Forelimb muscle (tissue), 1 donor: ENCODE data around the gene KCNB1. TPM values are rescaled to one million over a fixed set of nuclear protein-coding genes. Genes with fewer than 3 reads are reported as not detected.
A peak's percentile ranks its signal among the peaks of the same experiment; 100 is the strongest.

ENCODE experiments used
- DNase-seq: peaks from one replicate; pipeline ENCODE4 v3.0.0-alpha.2; 2013; ENCODE audit warnings: low read depth
- polyA plus RNA-seq: library from polyadenylated mRNA; unstranded; fragments of 120-200 nt; gene quantifications from one replicate; pipeline ENCODE4 v1.2.1, GENCODE V29; 2013; ENCODE audit not compliant: insufficient read length

KCNB1 gene
- polyA plus RNA-seq, 1 donor, result 7.1 TPM

DNA sequence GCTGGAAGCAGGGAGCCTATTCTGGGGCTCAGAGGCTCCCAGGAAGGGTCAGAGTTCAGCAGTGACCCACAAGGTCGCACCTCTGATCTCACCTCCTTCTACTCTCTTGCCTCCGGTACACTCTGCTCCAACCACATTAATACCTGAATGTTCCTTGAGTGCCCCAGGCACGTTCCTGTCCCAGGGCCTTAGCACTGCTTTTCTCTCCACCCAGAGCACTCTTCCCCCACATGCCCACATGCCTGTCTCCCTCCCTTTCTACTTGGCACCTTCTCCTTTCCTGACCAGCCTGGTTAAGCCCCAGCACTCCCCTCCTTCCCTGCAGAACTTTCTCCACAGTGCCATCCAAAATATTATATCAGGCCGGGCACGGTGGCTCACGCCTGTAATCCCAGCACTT is 13.4 kb downstream of the KCNB1 start:
- DNase-seq, result no peak

DNA sequence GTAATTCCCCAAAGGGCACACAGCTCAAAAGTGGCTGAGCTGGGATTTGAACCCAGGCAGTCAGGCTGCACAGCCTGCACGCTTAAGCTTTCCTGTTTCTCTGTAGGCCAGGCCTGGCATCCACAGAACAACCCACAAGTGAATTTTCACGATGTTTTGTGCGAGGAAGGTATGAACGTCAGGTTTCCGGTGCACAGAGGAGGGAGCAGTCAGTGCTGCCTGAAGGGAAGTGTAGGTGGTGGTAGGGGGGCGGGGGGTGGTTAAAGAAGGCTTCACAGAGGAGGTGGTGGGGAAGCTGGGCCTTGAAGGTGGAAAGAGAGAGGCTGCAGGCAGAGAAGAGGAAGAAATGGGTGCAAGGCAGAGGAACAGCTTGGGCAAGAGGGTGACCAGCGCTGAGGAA is 14.1 kb downstream of the KCNB1 start:
- no peak for DNase-seq

DNA sequence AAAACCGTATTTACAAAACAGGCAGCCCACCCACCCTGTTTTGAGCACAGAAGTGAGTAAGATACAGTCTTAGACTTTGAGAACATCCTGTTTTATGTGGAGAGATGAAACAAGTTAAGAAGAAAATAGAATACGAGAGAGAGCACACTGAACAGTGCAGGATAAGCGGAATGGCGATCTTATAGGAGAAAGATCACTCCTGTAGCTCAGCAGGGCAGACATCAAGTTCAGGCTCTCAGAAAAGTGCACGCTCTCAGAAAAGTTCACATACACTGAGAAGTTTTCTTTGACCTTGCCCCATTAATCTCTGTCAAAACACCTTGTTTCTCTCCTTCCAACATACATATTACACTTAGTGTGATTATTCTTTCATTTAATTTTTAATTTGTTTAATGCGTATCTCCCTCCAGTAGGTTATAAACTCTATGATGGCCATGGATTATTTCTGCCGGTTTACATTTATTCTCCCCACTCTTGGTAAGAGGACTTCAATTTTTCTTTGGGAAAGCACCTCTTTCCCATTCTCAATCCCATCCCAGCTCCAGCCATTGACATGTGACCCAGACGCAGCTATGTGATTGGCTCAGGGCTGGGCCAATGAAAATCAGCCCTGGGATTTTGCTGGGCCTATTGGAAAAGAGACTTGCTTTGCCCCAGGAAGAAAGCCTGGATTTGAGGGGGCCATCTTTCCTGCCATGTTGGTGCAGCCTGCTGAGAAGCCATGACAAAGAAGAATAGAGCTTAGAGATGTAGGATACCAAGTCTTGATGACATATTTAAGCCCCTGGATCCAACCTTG is 16.2 kb downstream of the KCNB1 start:
- DNase-seq, result no peak

DNA sequence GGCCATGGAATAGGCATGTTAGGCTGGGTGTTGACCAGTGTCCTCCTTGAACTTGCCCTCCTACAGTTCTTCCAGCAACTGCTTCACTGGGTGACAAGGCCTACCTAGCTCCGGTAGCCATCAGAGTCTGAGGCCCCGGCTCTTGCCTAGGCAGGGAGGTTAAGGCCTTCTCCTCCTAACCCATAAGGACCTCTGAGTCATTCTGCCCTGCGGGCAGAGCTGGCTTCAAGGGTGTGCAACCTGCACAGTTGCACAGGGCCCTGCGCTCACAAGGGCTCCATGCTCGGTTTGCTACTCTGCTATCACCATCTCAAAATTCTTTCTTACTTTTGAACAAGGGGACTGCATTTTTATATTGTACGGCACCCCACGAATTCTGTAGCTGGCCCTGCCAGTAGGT is 17.9 kb downstream of the KCNB1 start:
- DNase-seq, result no peak

DNA sequence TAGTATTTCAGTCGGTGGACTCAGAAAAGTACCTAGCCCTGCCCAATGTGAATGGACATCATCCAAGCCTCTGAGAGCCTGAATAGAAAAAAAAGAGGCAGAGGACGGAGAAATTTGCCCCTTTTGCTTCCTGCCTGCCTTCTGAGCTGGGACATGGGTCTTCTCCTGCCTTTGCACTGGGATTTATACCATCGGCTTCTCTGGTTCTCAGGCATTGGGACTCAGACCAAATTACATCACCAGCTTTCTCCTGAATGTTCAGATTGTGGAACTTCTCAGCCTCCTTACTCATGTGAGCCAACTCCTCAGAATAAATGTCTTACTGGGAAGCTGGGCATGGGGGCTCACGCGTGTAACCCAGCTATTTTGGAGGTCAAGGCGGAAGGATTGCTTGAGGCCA is 19.8 kb downstream of the KCNB1 start:
- no peak for DNase-seq

DNA sequence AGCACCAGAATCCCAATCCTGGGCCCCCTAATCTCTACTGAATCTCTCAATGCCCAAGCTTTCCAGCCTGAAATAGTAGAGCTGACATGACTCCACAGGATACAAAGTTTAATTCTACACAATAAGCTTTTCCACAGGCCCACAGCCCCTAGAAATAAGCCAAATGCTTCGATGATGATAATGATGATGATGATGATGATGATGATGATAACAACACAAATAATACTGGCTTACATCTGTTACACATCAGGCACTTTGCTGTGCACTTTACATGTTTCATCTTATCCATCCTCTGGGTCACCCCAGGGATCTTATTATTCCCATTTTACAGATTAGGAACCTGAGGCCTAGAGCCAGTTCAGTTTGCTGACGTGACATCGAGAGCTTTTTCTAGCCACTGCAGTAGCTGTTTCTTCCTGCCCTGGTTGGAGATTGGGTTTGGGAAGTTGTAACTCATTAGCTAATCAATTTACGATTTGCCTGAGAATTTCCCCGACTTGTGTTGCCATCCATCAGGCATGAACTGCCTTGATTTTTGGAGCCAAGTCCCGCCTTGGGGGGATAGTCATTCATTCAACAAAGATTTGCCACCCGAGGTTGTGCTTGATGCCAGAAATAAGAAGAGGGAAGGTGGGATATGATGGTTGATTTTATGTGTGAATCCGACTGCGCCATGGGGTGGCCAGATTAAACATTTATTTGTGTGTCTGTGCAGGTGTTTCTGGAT is 20.4 kb downstream of the KCNB1 start:
- no peak for DNase-seq

DNA sequence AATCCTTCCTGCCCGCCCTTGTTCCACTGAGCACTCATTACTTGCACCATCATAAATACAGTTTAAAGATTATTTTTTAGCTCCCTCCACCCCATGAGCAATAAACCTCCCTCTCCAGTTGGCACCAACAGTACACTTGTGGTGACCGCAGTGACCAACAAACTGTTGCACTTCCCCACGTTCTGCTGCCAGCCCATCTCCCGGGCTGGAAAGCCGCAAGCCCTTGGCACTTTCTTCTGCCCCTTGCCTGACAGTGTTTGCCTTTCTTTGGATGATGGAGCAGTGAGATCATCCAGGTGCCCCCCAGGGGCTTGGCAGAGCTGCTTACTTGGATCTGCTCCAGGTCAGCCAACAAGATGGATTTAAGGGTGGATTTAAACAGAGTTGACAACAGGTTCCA is 21.6 kb downstream of the KCNB1 start:
- DNase-seq, result no peak

DNA sequence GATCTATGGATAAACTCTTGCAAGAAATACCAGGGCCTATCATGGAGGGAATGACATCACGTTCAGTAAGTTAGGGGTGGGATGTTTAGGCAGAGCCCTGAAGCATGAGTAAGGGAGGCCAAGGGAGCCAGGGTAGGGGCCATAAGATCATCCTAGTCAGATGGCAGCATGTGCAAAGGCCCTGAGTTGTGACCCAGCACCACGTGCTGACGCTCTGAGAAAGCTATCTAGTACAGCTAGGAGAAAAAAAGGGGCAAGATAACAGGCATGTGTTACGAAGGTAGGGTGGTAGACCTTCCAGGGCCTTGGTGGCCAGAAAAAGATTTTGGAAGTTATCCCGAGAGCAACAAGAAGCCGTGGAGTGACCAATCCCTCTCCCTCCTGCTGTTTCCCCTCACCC is 22.3 kb downstream of the KCNB1 start:
- DNase-seq, result no peak

DNA sequence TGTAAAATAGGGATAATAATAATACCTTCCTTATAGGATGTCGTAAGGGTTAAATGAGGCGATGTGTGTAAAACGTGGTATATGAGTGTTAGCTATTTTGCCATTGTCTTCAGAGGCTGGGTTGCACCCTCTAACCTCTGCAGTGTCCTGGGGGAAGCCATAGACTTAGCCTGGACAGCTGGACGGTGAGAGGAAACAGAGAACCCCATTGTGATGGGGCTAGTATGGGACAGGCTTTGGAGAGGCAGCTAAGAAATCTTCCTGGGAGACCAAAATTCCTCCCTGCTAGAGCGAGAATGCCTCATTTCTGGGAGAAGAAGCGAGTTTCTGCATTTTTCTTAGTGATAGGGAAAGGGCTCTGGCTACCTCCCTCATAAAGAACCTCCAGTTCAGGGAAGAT is 22.8 kb downstream of the KCNB1 start:
- DNase-seq, result no peak

DNA sequence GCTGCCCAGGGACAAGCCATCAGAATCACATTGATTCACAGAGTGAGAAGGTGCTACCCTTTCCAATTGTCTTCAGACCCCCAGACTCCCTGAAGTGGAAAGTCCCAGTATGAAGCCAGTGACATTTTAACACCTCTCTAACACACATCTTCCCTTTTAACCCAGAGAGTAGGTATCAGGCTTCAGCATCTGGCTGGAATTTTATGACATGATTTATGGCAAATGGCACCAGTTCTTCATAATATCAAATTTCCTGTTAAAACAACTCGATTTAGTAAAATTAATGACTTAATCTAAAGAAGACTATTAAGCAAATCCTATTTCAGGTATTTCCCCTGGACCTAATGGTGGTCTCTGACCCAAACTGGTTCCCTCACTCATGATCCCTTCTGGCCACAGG is 25.0 kb downstream of the KCNB1 start:
- DNase-seq, result no peak

DNA sequence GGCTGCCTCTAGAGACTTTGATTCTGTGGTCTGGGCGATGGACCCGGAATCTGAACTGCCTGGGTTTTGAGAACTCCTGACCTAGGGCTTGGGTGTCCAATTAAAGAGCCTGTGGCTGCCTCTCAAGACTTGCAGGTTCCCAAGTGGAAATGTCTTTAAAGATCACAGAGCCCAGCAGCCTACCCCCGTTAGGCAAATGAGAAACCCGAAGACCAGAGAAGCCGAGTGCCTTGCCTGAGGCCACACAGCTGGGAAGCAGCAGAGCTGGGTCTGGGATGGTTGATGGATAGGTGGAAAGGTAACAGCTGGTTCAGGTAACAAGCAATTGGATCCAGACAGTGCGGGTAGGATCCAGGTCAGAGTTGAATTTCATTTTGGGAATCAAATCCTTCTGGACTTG is 25.8 kb downstream of the KCNB1 start:
- DNase-seq, result no peak

DNA sequence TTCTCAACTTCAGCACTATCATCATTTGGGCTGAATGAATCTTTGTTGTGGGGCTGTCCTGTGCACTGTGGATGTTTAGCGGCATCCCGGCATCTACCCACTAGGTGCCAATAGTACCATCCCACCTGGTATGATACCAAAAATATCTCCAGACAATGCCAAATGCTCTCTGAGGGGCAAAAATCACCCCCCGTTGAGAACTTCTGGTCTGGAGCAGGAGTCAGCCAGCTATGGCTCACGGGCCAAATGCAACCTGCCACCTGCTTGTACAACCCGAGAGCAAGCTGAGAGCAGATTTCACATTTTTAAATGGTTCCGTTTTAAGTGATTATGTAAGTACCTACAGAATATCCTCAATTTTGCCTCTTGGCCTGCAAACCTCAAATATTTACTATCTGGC is 26.8 kb downstream of the KCNB1 start:
- no peak for DNase-seq

DNA sequence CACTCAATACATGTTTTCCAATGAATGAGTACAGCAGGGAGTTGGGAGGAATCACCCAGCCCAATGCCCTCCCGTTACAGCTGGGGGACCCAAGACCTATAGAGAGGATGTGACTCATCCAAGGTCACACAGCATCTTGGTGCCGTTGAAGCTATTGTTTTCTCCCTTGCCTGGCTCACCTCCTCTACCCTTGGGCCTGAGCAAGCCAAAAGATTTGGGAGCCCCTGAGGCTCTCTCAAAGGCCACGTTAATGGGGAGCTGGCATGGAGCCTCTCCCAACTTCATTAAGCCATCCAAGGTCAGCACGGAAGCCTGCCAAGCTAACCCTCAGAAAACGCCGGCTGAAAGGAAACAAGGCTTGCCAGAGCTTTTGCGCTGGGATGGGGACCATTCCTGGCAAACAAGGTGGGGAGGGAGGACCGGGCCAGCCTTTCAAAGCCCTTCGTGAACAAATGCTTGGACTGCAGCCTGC is 30.4 kb downstream of the KCNB1 start:
- no peak for DNase-seq

DNA sequence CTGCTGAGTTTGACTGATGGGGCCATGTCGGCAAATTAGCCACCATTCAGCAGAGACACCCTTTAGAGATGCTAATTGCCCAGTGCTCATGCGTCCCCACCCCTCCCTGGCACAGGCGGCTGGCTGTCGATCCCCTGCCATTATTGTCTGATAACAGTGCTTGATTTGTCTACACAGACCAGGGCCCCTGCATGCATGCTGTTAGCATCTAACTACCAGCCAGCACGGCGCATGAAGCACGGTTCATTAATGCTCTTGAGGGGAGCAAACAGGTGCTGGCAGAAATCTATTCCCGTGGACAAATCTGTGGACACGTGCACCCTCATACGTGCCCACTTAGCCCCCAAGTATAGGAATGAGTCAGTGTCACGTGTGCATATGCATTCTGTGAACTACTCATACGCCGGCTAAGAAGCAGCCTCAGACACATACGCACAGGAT is 32.2 kb downstream of the KCNB1 start:
- no peak for DNase-seq

DNA sequence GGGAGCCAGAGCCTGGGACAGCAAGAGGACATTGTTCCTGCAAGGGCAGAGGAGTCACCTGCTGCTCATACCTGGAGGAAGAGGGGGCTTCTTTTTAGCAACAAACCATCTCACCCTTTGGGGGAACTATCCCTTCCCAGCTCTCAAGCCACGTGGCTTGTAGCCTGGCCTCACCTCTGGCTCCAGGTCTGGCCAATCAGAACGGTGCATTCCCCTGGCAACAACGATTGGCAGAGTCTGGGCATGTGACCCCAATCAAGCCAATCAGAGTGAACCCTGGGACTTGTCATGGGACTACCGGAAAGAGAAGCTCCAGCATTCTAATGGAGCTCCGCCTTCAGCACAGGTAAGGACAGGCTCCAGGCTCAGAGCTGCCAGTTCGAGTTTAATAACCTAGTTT is 33.6 kb downstream of the KCNB1 start:
- no peak for DNase-seq

DNA sequence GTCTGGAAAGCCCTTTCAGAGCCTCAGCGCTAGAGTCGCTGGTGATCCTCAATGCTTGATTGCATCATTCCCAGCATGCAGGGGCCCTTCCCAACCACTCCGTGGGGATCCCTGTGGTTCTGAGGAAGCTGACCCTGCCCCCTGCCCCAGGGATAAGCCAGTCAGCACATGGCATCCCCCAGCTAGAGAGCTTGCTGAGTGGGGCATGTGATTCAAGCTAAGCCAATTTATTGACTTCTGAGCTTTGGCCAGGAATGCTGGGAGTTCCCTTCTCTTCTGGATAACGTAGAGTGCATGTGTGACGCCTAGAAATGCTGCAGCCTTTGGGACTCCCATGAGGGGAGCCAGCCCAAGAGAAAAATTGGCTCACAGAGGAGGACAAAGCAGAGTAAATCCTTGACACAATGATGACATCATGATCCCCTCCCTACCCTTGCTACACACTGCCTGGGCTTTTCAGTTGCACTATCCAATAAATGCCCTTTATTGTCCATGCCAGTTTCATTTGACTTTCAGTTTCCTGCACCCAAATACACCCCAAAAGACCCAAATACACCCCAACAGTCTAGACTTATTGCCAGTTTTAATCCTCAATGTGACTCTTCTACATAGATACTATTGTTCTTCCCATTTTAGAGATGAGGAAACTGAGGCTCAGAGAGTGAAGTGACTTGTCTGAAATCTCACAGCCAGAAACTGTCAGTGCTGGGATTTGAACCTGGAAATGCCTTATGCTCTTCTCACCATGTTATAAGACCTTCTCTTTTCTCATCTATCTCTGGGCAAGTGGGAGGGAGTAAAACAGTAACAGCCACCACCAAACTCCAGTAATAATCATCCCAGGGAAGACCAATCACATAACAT is 34.3 kb downstream of the KCNB1 start:
- no peak for DNase-seq

DNA sequence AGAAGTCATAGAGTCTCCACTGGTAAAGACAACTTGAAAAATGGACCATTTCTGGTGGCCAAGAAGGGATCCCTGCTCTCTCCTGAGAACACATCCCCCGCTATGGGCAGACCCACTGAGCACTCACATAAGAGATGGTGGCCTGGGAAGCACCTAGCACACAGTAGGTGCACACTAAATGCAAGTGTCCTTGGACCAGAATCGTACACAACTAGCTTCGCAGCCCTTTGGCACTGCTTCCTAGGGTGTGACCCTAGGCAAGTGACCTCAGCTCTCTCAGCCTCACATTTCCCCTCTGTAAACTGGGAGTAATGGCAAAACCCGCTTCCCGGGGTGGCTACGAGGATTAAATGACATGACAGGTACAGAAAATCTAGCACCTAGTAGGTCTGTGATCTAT is 35.1 kb downstream of the KCNB1 start:
- no peak for DNase-seq

DNA sequence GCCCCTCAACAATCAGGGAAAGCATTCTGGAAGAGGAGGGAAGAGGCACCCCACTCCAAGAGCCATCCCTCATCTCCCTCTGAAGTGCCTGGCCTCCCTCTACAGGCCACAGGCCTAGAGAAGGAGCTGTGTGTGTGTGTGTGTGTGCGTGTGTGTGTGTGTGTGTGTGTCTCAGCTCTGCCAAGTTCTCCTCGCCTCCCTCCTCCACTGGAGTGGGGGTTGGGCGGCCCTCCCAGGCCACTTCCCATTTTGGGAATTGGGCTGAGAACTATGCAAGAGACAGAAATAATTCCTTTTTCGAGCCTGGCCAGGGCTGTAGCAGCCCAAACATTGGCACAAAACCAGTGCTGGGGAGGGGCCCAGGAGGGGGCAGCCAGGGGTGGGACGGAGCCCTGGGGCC is 35.7 kb downstream of the KCNB1 start:
- DNase-seq, result peak; percentile 31

DNA sequence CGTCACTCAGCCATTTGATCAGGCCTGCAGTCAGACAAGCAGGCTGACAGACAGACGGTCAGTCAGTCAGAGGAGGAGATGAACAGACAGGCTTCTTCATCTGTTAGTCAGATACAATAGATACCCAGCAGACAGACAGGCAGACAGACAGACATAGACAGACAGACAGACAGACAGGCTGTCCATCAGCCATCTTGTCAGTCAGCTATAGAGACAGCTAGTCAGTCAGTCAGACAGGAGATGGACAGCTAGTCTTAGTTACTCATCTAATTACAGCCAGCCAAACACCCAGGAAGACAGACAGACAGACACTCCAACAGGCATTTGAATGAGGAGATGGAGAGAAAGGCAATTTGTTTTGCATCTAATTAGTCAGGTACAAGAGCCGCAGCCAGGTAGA is 36.4 kb downstream of the KCNB1 start:
- no peak for DNase-seq

DNA sequence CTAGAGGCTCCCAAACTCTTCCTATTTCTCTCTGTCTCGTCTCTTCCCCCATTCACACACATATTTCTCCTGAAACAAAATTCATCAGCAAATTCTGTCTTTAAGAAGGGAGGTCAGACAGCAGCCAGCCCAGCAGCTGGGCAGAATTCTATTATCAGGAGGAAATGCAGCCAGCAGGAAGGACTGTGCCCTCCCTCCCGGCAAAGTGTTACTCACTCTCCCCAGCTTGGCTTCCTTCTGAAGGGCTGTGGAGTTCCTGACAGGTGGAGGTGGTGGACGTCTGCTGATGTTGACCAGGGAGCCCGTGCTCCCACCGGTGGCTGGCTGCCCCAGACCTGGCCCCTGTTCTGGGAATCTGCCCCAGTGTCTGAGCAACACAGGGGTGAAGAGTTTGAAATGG is 37.3 kb downstream of the KCNB1 start:
- no peak for DNase-seq

DNA sequence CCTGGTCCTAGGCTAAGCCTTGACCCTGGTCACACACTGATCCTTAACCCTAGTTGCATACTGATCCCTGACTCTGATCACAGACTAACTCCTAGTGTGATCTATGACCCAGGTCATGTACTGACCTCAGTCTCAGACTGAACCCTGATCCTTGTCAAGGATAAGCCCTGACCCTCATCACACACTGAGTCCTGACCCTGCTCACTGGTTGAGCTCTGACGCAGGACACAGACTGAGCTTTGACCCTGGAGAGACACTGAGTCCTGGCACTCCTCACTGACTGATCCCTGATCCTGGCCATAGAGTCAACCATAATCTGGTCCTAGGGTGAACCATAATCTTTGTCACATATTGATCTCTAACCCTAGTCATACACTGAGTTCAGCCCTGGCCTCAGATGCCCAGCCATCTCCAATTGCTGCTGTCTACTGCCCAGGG is 37.9 kb downstream of the KCNB1 start:
- DNase-seq, result no peak

DNA sequence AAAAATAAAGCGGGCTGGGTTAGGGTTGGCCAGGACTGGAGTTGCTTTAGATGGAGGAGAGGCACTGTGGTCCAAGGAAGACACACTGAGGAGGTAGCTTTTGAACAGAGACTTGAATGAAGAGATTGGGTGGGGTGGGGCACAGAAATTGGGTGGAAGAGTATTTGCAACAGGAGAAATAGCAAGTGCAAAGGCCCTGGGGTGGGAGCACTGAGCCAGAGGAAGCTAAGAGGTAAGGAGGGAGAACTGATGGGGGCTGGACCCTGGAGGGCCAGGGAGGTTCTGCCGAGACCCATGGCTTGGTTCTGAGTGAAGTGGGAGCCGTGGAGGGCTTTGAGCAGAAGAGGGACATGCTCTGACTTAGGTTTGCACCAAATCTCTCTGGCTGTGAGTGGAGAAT is 45.4 kb downstream of the KCNB1 start:
- no peak for DNase-seq
